Mammary epithelial cell (primary cell): ENCODE results near the gene ARHGAP25.

Experiments
- CTCF ChIP-seq, 2 donors: IDR thresholded peaks in 1 of 2; conservative IDR thresholded peaks in 1 of 2; 2 replicates each; pipeline ENCODE4 v1.5.1; 2011 to 2012; ENCODE audit warnings: inconsistent platforms in 2 of 2, low read length in 2 of 2, mild to moderate bottlenecking in 2 of 2, control low read depth in 1 of 2, low read depth in 1 of 2; ENCODE audit not compliant: insufficient read depth in 1 of 2; ENCODE audit errors: extremely low read depth in 1 of 2
- EZH2 ChIP-seq: IDR thresholded peaks from 2 replicates; pipeline ENCODE4 v1.6.1; 2012; ENCODE audit warnings: low read length, inconsistent platforms, borderline replicate concordance

- TF ChIP-seq CTCF (conservative IDR thresholded peaks at IDR 0.05 in 1 of 2, IDR thresholded peaks at IDR 0.05 in 1 of 2; ENCODE audit: extremely low read depth in 1 of 2, insufficient read depth in 1 of 2, low read depth in 1 of 2, low read length in 2 of 2): no peak
- no peak for TF ChIP-seq EZH2
Observed at GRCh38 chr2:68764806-68765311, 30.2 kb downstream of the ARHGAP25 start.
